ENCODE results near the gene SNRNP27.
"Not testable (repeated sequence)": the region's sequence is repeated elsewhere in the genome, so short reads cannot be mapped to it uniquely, and the experiment has no call there.

The SNRNP27 gene

DNA sequence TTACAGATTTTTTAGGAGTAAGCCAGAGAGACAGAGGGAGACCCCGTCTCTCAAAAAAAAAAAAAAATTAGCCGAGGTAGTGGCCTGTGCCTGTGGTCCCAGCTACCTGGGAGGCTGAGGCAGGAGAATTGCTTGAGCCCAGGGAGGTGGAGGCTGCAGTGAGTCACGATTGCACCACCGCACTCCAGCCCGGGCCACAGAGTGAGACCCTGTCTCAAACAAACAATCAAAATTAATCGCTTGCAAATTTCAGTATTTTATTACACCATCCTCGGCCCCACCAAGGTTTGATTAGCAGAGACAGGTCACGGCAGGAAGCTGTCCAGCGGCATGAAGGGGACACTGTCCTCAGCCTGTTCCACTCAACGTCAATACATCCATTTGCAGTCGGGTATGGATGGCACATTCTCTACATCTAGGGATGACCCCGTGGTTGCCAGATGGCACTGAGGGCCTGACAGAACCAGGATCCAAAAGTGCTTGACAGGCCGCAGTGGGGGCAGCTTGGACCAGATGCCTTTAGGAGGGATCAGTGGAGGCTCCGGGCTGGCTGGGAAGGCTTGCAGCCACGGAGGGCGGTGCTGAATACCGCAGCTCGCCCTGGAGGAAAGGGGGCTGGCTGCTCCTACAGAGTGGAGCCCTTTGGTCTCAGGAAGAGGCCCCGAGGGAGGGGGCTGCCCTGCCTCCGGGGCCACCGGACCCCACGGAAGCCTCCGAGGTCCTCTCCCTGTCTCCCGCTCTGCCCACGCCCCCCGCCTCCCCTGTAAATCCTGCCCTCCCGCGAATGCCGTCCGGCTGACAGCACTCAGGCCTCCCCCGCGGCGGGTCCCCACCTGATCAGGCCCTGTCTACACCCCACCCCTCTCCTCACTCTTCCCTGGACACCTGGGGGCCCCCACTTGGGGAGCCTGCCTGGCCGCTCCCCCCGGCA, 54.5 kb downstream of the SNRNP27 start:
- no peak for DNase-seq

- no peak for DNase-seq
Measured at GRCh38 chr2:69948963-69949645, 55.3 kb downstream of the SNRNP27 start.

GRCh38 chr2:69950241-69950640, 56.5 kb downstream of the SNRNP27 start:
- no peak for DNase-seq

GRCh38 chr2:69950671-69951070, 56.9 kb downstream of the SNRNP27 start:
- DNase-seq, result not testable (repeated sequence)

DNA sequence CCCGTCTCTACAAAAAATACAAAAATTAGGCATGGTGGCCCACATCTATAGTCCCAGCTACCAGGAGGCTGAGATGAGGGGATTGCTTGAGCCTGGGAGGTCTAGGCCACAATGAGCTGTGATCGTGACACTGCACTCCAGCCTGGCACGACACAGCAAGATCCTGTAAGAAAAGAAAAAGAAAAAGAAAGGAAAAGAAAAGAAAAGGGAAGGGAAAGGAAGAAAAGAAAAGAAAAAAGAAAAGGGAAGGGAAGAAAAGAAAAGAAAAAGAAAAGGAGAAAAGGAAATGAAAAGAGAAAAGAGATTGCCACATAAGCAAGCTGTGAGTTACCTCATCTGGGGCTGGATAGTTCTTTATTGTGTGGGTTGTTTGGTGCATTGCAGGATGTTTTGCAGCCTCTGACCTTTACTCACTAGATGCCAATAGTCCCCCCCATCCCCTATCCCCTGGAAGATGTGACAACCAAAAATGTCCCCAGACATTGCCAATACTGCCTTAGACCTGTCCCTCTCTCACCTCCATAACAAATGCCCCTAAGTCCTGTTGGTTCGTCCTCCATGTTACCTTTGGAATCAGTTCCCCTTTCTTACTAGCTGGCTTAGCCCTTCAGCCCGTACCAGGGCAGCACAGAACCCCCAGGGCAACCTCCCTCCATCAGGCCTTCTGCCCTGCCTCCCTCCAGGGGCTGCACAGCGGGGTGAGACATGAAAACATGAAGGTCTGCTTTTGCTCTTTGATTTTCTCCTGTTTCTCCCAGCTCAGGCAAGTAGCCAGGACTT, 58.8 kb downstream of the SNRNP27 start:
- DNase-seq, result no peak

DNA sequence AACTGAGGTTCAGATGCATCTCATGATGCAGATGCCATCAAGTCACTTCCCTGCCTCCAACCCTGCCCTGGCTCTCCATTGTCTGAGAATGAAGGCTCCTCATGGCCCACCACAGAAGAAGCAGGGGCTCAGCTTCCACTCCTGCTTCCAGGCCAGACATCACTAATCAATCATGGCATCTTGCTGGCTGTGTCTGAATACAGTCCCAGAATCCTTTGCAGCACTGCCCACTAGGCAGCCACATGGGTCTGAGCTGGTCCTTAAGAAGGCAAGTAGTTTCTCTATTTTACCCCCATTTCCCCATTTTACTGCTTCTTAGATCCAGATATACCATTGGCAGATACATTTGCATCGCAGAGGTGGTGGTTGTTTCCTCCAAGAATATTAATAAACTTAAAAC, 60.3 kb downstream of the SNRNP27 start:
- no peak for DNase-seq
